Stimulated activated CD4-positive, alpha-beta T cell treated with anti-CD3 and anti-CD28 coated beads, Interleukin-15, amount 100 ng/mL, for 1 hour (primary cell): ENCODE measurements around the gene PPT2.
A peak's percentile ranks its signal among the peaks of the same experiment; 100 is the strongest.

ENCODE experiments used
- DNase-seq, 2 donors: peaks; one replicate each; pipeline ENCODE4 v3.0.0-alpha.2; 2020; ENCODE audit warnings: low read depth in 1 of 2, low spot score in 1 of 2

Gene PPT2

DNA sequence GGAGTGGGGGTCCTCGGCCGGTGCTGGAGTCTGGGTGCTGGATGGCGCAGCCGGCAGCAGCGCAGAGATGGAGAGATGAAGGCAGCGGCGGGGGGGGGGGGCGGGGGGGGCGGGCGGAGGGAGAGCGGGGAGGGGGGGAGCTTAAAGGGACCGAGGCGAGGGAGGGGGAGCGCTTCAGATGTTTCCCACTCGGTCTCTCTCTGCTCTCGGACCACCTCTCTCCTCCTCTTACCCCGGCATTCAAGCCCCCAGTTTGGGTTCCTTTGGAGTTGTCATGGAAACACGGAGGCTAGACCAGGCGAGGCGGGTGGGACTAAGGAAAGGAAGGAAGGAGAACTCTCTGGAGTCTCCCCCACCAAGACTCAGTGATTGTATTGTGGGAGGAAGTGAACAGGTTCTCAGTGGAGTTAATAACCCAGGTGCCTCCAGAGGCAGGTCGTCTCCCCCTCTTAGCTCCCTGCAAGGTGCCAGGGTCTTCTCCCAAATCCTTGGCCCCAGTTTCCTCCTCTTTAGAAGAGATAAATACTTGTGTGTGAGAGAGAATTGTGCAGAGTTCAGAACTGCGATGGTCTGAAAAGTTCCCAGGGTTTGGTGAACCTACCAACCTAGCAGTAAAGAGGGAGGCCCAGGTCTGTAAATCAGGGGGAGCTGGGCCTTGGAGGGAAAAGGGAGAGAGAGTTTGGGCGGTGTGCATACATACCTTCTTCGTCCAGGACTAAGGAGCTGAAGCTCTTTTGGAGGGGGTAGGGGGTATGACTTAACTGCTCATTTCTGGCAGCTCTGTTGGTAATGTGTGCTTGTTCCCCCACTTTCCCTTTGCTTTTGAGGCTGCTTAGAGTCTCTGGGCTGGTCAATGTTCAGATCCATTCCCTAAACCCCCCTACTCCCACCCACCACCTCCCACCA is 1.8 kb upstream of the PPT2 start, which contains the start of gene PRRT1:
PRRT1 (minus strand) TSS at position 77 of the 906 bp plus-strand sequence. CDS start 112 bp downstream, outside the sequence.
- no peak for DNase-seq

- no peak for DNase-seq
These were observed 975 bp upstream of the PPT2 start for GRCh38 chr6:32152769-32153563.

DNA sequence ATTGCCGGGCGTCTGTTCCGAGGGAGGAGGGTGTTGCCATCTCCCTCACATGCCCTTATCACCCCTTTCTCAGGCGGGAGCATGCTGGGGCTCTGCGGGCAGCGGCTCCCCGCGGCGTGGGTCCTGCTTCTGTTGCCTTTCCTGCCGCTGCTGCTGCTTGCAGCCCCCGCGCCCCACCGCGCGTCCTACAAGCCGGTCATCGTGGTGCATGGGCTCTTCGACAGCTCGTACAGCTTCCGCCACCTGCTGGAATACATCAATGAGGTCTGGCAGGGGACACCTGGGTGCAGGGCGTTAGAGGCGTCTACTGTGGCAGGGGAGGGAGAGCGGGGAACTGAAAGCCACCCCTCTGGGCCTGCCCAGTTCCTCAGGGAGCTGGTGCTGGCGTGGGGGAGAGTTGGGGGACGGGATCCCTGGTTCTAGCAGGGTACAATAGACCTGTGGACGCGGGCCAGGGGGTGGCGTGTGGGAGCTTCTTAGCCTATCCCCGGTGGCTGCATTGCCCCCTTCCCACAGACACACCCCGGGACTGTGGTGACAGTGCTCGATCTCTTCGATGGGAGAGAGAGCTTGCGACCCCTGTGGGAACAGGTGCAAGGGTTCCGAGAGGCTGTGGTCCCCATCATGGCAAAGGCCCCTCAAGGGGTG is 697 bp downstream of the PPT2 start:
- peak in 1 of 2 donors; percentile 36 for DNase-seq

GRCh38 chr6:32156891-32157290 is 3.0 kb downstream of the PPT2 start:
- no peak for DNase-seq

GRCh38 chr6:32158052-32158451 is 4.1 kb downstream of the PPT2 start:
- no peak for DNase-seq

DNA sequence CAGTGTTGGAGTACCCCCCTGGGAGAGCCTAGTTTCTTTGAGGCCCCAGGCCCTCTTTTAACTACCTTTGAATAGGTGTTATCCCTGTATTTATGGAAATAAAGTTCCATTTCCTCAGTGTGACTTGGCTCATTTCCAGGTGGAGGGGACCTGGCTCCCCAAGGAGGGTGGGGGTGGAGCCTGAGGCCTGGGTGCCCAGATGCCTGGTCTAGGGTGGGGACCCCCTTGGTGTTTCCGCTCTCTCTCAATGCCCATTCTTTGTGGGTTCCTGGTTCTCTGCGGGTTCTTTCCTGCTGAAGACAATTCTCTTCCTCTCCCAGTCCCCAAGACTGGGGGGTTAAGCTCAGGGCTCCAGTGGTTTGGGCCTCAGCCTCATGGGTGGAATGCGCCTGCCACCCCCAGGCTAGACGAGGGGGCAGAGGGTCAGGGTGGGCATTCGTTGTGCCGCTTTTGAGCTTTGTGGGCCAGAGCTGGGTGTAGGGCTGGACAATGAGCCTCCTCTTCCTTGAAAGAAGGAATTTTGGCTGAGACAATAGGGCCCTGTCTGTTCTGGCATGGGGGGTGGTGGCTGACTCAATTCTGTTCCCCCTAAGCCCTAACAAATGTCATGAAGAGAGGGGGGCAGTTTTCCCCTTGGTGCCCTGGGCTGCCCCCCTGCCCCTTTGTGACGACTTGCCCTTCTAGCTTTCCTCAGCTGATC is 9.8 kb downstream of the PPT2 start:
- no peak for DNase-seq

DNA sequence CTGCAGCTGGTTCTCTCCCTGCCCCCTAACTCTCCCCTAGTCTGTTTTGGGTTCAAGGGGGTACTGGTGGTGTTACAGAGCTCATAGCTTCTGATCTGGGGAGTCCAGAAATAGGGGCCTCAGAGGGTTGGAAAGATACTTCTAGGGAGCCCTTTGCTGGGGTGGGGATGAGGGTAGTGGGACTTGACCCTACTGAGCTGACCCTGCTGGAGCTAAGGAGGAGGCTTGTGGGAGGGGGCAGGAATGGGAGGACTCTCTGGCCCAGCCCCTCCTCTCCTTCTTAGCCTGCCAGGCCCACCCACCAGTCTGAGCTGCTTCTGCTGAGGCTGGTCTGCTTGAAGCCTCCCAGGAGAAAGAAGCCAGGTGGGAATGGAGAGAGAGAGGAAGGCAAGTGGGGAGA is 10.4 kb downstream of the PPT2 start, which contains the start of gene EGFL8:
EGFL8 (plus strand) TSS at position 301 of the 400 bp plus-strand sequence. CDS start 1,571 bp downstream, outside the sequence.
- no peak for DNase-seq

- DNase-seq = no peak
These were observed 12.6 kb downstream of the PPT2 start for GRCh38 chr6:32166411-32167061.

GRCh38 chr6:32167154-32167760 is 13.3 kb downstream of the PPT2 start:
- DNase-seq = no peak

GRCh38 chr6:32167761-32168262 is 13.9 kb downstream of the PPT2 start:
- DNase-seq = no peak

DNA sequence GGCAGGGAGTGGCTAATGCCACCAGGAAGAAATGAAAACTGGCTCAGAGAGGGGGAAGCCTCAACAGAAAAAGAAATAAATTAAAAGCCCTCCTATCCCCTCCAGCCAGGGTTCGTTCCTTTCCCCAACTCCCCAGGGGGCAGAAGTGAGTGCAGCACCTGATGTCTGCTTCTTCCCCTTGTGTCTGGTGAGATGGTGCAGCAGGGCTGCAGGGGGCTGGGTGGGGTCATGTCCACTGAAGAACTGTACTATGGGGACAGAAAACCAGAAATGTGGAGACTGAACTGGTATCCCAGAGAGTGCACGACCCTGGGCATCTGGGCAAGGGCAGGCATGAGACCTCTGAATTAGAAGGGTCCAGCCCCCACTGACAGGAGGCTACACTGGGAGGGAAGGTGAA is 14.4 kb downstream of the PPT2 start:
- no peak for DNase-seq

- DNase-seq = no peak
These were observed 15.1 kb downstream of the PPT2 start for GRCh38 chr6:32168807-32169591.

- no peak for DNase-seq
These were observed 16.4 kb downstream of the PPT2 start for GRCh38 chr6:32170294-32170693.

- no peak for DNase-seq
These were observed 17.3 kb downstream of the PPT2 start for GRCh38 chr6:32171234-32171633.

- DNase-seq = no peak
These were observed 19.2 kb downstream of the PPT2 start for GRCh38 chr6:32173051-32173727.

DNA sequence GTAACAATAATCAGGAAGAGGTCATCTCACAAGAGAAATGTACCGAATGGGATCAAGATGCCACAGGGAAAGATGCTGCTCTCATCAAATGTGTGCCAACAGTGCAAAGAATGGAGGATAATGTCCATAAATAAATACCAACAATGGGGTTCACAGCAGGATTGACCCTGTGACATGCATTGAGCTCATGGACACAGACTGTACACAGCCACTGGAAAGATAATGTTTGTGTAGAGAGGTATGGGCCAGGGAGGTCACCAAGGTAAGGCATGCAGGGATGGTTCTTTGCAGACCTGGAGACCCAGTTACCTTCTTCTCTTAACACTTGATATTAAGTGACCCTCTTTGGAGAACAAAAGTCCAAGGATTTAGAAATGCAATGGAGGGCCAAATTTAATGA is 20.5 kb downstream of the PPT2 start:
- DNase-seq = no peak

GRCh38 chr6:32175322-32175710 is 21.4 kb downstream of the PPT2 start:
- DNase-seq = no peak

DNA sequence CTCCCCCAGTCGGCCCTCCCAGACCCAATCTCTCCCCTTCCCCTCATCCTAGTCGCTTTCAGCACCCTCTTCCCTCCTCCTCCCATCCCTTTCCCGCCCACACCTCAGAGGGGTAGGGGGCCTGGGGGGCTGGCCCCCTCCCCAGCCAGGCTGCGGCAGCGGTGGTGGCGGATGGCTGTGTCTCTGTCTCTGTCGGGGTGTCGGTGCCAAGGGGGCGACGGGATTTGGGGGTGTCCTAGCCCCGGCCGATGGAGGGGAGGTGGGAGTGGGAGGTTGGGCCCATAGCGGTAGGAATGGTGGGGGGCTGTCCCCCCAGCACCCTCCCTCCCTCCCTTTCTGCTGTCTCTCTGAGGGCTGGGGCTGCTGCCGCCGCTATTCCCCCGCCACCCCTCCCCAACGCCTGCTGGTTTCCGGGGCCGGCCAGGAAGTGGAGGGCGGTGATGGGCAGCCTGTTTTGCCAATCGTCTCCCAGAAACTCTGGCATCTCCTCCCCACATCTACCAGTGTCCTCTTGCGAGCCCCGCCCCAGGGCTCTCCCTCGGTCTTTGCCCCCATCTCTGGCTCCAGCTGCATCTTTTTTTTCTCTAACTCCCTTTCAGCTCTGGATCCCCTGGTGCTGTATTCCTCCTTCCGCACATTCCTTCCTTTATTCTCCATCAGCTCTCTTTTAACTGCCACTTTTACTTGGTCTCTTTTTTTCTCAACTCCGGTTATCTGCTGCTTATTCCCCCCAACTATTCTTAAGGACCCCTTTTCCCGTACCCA is 22.0 kb downstream of the PPT2 start, which contains the start of gene AGPAT1:
AGPAT1 (minus strand) TSS at position 374 of the 765 bp plus-strand sequence. CDS start 4,588 bp downstream, outside the sequence.
- DNase-seq = peak; percentile 93 to 96
